Large intestine (tissue), 3 donors: ENCODE data around the gene GOLGA7B. TPM values are rescaled to one million over a fixed set of nuclear protein-coding genes. Genes with fewer than 3 reads are reported as not detected.

ENCODE experiments used
- DNase-seq, 2 donors: peaks; one replicate each; pipeline versions ENCODE4 v3.0.0 to v3.0.0-alpha.2; 2013
- H3K27ac ChIP-seq: one replicate; pipeline ENCODE4 v1.5.1; 2013; ENCODE audit warnings: low read length
- H3K27me3 ChIP-seq: 2 replicates; pipeline ENCODE4 v1.6.1; 2013; ENCODE audit warnings: low read length; ENCODE audit not compliant: control insufficient read depth, insufficient read depth
- H3K36me3 ChIP-seq: 2 replicates; pipeline ENCODE4 v1.6.1; 2013; ENCODE audit warnings: low read length; ENCODE audit not compliant: control insufficient read depth, insufficient read depth
- H3K4me1 ChIP-seq: one replicate; pipeline ENCODE4 v1.6.1; 2013; ENCODE audit warnings: low read length; ENCODE audit not compliant: control insufficient read depth, insufficient read depth
- H3K4me3 ChIP-seq: one replicate; pipeline ENCODE4 v1.5.1; 2013; ENCODE audit warnings: low read length
- H3K9me3 ChIP-seq: one replicate; pipeline ENCODE4 v1.6.1; 2013; ENCODE audit warnings: mild to moderate bottlenecking, low read depth, low read length, moderate library complexity; ENCODE audit not compliant: control insufficient read depth
- WGBS: methylation state at CpG from one replicate; pipeline ENCODE4 v1.1.5; 2013; ENCODE audit warnings: low lambda C conversion rate; ENCODE audit not compliant: insufficient coverage; 5-methylcytosine and 5-hydroxymethylcytosine counted together
- polyA plus RNA-seq: library from polyadenylated mRNA; unstranded; fragments of 120-200 nt; gene quantifications from one replicate; pipeline ENCODE4 v1.2.1, GENCODE V29; 2013

GOLGA7B gene
- polyA plus RNA-seq, 1 donor, result 3.9 TPM

- H3K27me3 ChIP-seq, result peaks cover 15% of the 10 kb centered on the region
- WGBS, result 93% methylated on average over 5 of the region's 8 CpGs
- no peak for DNase-seq
- no peaks in the 10 kb centered on the region for H3K4me1 ChIP-seq
- no peak overlapping the region for H3K27ac ChIP-seq
- H3K36me3 ChIP-seq, result no peaks in the 10 kb centered on the region
- H3K4me3 ChIP-seq, result no peak overlapping the region
- no peaks in the 10 kb centered on the region for H3K9me3 ChIP-seq
Observed at GRCh38 chr10:97905276-97905675, 55.6 kb downstream of the GOLGA7B start.

- no CpG with 5 or more reads among the region's 6 CpGs for WGBS
- Histone ChIP-seq H3K36me3 (no peaks in the 10 kb centered on the region), H3K4me3 (no peak overlapping the region), H3K27ac (no peak overlapping the region), H3K9me3 (no peaks in the 10 kb centered on the region), H3K4me1 (no peaks in the 10 kb centered on the region), H3K27me3 (peaks cover 23% of the 10 kb centered on the region)
- DNase-seq, result no peak
Observed at GRCh38 chr10:97907211-97907610, 57.6 kb downstream of the GOLGA7B start.

- DNase-seq, result no peak
- Histone ChIP-seq H3K27me3 (peaks cover 23% of the 10 kb centered on the region), H3K27ac (no peak overlapping the region), H3K36me3 (no peaks in the 10 kb centered on the region), H3K4me1 (no peaks in the 10 kb centered on the region), H3K9me3 (no peaks in the 10 kb centered on the region), H3K4me3 (no peak overlapping the region)
- WGBS, result no CpG with 5 or more reads among the region's 12 CpGs
Observed at GRCh38 chr10:97907830-97908229, 58.2 kb downstream of the GOLGA7B start.

- Histone ChIP-seq H3K27me3 (peaks cover 22% of the 10 kb centered on the region), H3K9me3 (no peaks in the 10 kb centered on the region), H3K4me3 (no peak overlapping the region), H3K36me3 (no peaks in the 10 kb centered on the region), H3K4me1 (no peaks in the 10 kb centered on the region), H3K27ac (no peak overlapping the region)
- no CpG with 5 or more reads among the region's 4 CpGs for WGBS
- DNase-seq, result no peak
Observed at GRCh38 chr10:97910661-97911060, 61.0 kb downstream of the GOLGA7B start.

GRCh38 chr10:97911217-97911616 is 61.6 kb downstream of the GOLGA7B start:
- Histone ChIP-seq H3K27ac (no peak overlapping the region), H3K4me3 (no peak overlapping the region), H3K36me3 (no peaks in the 10 kb centered on the region), H3K27me3 (peaks cover 19% of the 10 kb centered on the region), H3K4me1 (no peaks in the 10 kb centered on the region), H3K9me3 (no peaks in the 10 kb centered on the region)
- 60% methylated on average over 1 of the region's 5 CpGs for WGBS
- DNase-seq, result no peak

GRCh38 chr10:97913193-97913592 is 63.5 kb downstream of the GOLGA7B start:
- no CpG with 5 or more reads among the region's 2 CpGs for WGBS
- H3K4me3 ChIP-seq, result no peak overlapping the region
- no peak overlapping the region for H3K27ac ChIP-seq
- H3K36me3 ChIP-seq, result no peaks in the 10 kb centered on the region
- no peaks in the 10 kb centered on the region for H3K4me1 ChIP-seq
- DNase-seq, result no peak
- H3K27me3 ChIP-seq, result peaks cover 22% of the 10 kb centered on the region
- no peaks in the 10 kb centered on the region for H3K9me3 ChIP-seq

- DNase-seq, result no peak
- no peaks in the 10 kb centered on the region for H3K9me3 ChIP-seq
- peaks cover 23% of the 10 kb centered on the region for H3K27me3 ChIP-seq
- H3K4me1 ChIP-seq, result no peaks in the 10 kb centered on the region
- no peaks in the 10 kb centered on the region for H3K36me3 ChIP-seq
- no peak overlapping the region for H3K27ac ChIP-seq
- H3K4me3 ChIP-seq, result no peak overlapping the region
- no CpG with 5 or more reads among the region's 6 CpGs for WGBS
Observed at GRCh38 chr10:97913614-97914013, 64.0 kb downstream of the GOLGA7B start.

GRCh38 chr10:97914171-97914836 is 64.7 kb downstream of the GOLGA7B start:
- Histone ChIP-seq H3K4me1 (no peaks in the 10 kb centered on the region), H3K36me3 (no peaks in the 10 kb centered on the region), H3K27me3 (peaks cover 23% of the 10 kb centered on the region), H3K27ac (no peak overlapping the region), H3K4me3 (no peak overlapping the region), H3K9me3 (no peaks in the 10 kb centered on the region)
- DNase-seq, result no peak
- WGBS, result no CpG with 5 or more reads among the region's 10 CpGs

GRCh38 chr10:97914837-97915211 is 65.2 kb downstream of the GOLGA7B start:
- no peaks in the 10 kb centered on the region for H3K36me3 ChIP-seq
- DNase-seq, result peak; percentile 58 to 68
- no CpG with 5 or more reads among the region's 11 CpGs for WGBS
- H3K9me3 ChIP-seq, result no peaks in the 10 kb centered on the region
- peaks cover 24% of the 10 kb centered on the region for H3K27me3 ChIP-seq
- H3K4me1 ChIP-seq, result no peaks in the 10 kb centered on the region
- H3K4me3 ChIP-seq, result no peak overlapping the region
- no peak overlapping the region for H3K27ac ChIP-seq

GRCh38 chr10:97915346-97916131 is 65.9 kb downstream of the GOLGA7B start:
- no CpG with 5 or more reads among the region's 21 CpGs for WGBS
- DNase-seq, result no peak
- H3K27me3 ChIP-seq, result peaks cover 21% of the 10 kb centered on the region
- no peaks in the 10 kb centered on the region for H3K9me3 ChIP-seq
- H3K36me3 ChIP-seq, result no peaks in the 10 kb centered on the region
- no peak overlapping the region for H3K27ac ChIP-seq
- no peaks in the 10 kb centered on the region for H3K4me1 ChIP-seq
- no peak overlapping the region for H3K4me3 ChIP-seq
